H1 (cell line): ENCODE data around the gene LAMA3. TPM values are rescaled to one million over a fixed set of nuclear protein-coding genes. Genes with fewer than 3 reads are reported as not detected.

Source experiments
- ASH2L ChIP-seq: fragments of 200-600, 300-600 bp; sonication (generic); IDR thresholded peaks from one replicate; pipeline ENCODE4 v1.7.1; 2017; ENCODE audit warnings: low read length
- RFX5 ChIP-seq: IDR thresholded peaks from 2 replicates; pipeline ENCODE4 v1.6.1; 2011; ENCODE audit warnings: low read depth, low read length, improper control_type of control experiment, borderline replicate concordance
- SIRT6 ChIP-seq: IDR thresholded peaks from one replicate; pipeline ENCODE4 v1.7.1; 2012; ENCODE audit warnings: low read length, inconsistent platforms
- polyA plus RNA-seq, 7 experiments: library from polyadenylated mRNA; depleted of rRNA in 3 of 7; stranded (reverse) in 5 of 7; unstranded in 2 of 7; fragments of >200 nt in 5 of 7; fragments of 200-250 nt in 2 of 7; gene quantifications; 1 replicate in 5 of 7; 2 replicates in 1 of 7; 4 replicates in 1 of 7; pipeline versions ENCODE4 v1.2.1 to v1.2.3, GENCODE V29; 2011 to 2013; ENCODE audit warnings: missing spikeins in 2 of 7, mixed read lengths in 2 of 7
- total RNA-seq: library from RNA; stranded (reverse); fragmentation: NEBNext Ultra II Directional; extraction: Animal tissue kit (Norgen Biotek cat#: 25700); gene quantifications from 2 replicates; pipeline ENCODE4 v1.2.1, GENCODE V29; 2021

LAMA3 gene
- total and polyA plus RNA-seq, 2 of the 8 experiments (the other 6 are each of a cell fraction or from before 2014, with no cell fraction given) = 0.76 to 5.0 TPM

DNA sequence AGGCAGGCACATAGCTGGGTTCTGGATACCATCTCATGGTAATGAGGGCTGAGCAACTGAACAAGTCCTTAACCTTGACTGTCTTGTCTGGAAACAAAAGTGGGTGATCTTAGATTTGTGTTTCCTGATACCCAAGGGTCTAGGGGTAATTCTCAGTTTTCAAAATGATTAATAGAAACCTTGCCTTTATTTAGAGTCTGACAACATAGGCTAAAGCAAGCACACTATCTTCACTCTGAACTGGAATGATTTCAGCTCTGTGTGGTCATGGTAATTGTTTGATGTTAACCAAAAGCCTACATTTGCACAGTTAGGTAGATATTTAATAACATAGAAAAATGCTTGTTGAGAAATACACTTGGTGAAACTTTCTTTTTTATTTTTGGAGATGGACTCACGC is 6.8 kb upstream of the LAMA3 start (continued):
- TF ChIP-seq RFX5 = no peak
- no peak for TF ChIP-seq SIRT6
- TF ChIP-seq ASH2L = no peak
